HepG2 (cell line): ENCODE data around the gene FPGS.

Source experiments
- CEBPB ChIP-seq: IDR thresholded peaks from 2 replicates; pipeline ENCODE4 v1.6.1; 2011; ENCODE audit warnings: low read depth, low read length, improper control_type of control experiment, borderline replicate concordance
- POLR2AphosphoS5 ChIP-seq: IDR thresholded peaks from 2 replicates; pipeline ENCODE4 v1.6.1; 2012; ENCODE audit warnings: low read depth, low read length

DNA sequence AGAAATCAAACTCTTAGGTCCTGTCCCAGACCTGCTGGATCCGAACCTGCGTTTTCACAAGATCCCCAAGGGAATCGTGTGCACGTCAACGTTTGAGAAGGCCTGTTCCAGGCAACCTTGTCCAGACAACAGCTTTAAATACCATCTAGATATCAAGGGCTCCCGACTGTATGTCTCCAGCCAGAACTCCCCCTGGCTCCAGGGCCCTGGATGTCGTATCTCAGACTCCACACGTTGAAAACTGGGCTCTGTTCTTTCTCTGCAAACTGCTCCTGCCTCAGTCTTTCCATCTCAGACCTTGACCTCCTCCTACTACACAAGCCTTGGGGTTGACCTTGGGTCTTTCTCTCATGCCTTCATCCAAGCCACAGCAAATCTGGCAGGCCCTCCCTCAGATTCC lies 57.6 kb downstream of the FPGS start:
- TF ChIP-seq POLR2AphosphoS5 (no peak), CEBPB (no peak)
